ENCODE results near the gene SLC22A23.
A peak's percentile ranks its signal among the peaks of the same experiment; 100 is the strongest.

SLC22A23 gene

GRCh38 chr6:3467996-3468395 is 11.1 kb upstream of the SLC22A23 start:
- Histone ChIP-seq H3K36me3 (ENCODE audit: control insufficient read depth, insufficient read depth, low read length) (no peaks in the 10 kb centered on the region), H3K9me3 (ENCODE audit: control insufficient read depth, insufficient read depth, low read length) (no peaks in the 10 kb centered on the region), H3K9ac (ENCODE audit: low read depth, low read length) (no peak overlapping the region), H3K4me1 (ENCODE audit: control insufficient read depth, insufficient read depth, low read length) (no peaks in the 10 kb centered on the region), H3K4me3 (ENCODE audit: low read depth, low read length) (no peak overlapping the region), H3K27me3 (ENCODE audit: control insufficient read depth, insufficient read depth, low read length) (no peaks in the 10 kb centered on the region)

GRCh38 chr6:3466488-3467219 is 9.8 kb upstream of the SLC22A23 start:
- no peaks in the 10 kb centered on the region for H3K36me3 ChIP-seq (ENCODE audit: control insufficient read depth, insufficient read depth, low read length)
- no peaks in the 10 kb centered on the region for H3K4me1 ChIP-seq (ENCODE audit: control insufficient read depth, insufficient read depth, low read length)
- H3K9me3 ChIP-seq (ENCODE audit: control insufficient read depth, insufficient read depth, low read length) = no peaks in the 10 kb centered on the region
- no peak overlapping the region for H3K9ac ChIP-seq (ENCODE audit: low read depth, low read length)
- H3K27me3 ChIP-seq (ENCODE audit: control insufficient read depth, insufficient read depth, low read length) = no peaks in the 10 kb centered on the region
- no peak overlapping the region for H3K4me3 ChIP-seq (ENCODE audit: low read depth, low read length)

GRCh38 chr6:3460253-3460652 is 3.4 kb upstream of the SLC22A23 start:
- Histone ChIP-seq H3K4me1 (ENCODE audit: control insufficient read depth, insufficient read depth, low read length) (peaks cover 13% of the 10 kb centered on the region), H3K36me3 (ENCODE audit: control insufficient read depth, insufficient read depth, low read length) (no peaks in the 10 kb centered on the region), H3K9ac (ENCODE audit: low read depth, low read length) (no peak overlapping the region), H3K4me3 (ENCODE audit: low read depth, low read length) (no peak overlapping the region), H3K27me3 (ENCODE audit: control insufficient read depth, insufficient read depth, low read length) (peaks cover 7% of the 10 kb centered on the region), H3K9me3 (ENCODE audit: control insufficient read depth, insufficient read depth, low read length) (no peaks in the 10 kb centered on the region)

- Histone ChIP-seq H3K4me1 (ENCODE audit: control insufficient read depth, insufficient read depth, low read length) (peaks cover 20% of the 10 kb centered on the region), H3K27me3 (ENCODE audit: control insufficient read depth, insufficient read depth, low read length) (peaks cover 21% of the 10 kb centered on the region), H3K4me3 (ENCODE audit: low read depth, low read length) (no peak overlapping the region)
Measured at GRCh38 chr6:3458706-3459421, 2.0 kb upstream of the SLC22A23 start.

GRCh38 chr6:3457710-3458602 is 1.1 kb upstream of the SLC22A23 start:
- H3K9me3 ChIP-seq (ENCODE audit: control insufficient read depth, insufficient read depth, low read length) = no peaks in the 10 kb centered on the region
- peaks cover 26% of the 10 kb centered on the region for H3K27me3 ChIP-seq (ENCODE audit: control insufficient read depth, insufficient read depth, low read length)
- peaks cover 24% of the 10 kb centered on the region for H3K4me1 ChIP-seq (ENCODE audit: control insufficient read depth, insufficient read depth, low read length)
- peak overlapping the region; percentile 72 for H3K4me3 ChIP-seq (ENCODE audit: low read depth, low read length)
- peak overlapping the region; percentile 26 for H3K9ac ChIP-seq (ENCODE audit: low read depth, low read length)
- H3K36me3 ChIP-seq (ENCODE audit: control insufficient read depth, insufficient read depth, low read length) = no peaks in the 10 kb centered on the region

More at GRCh38 chr6:3458706-3459421, 2.0 kb upstream of the SLC22A23 start:
- no peaks in the 10 kb centered on the region for H3K36me3 ChIP-seq (ENCODE audit: control insufficient read depth, insufficient read depth, low read length)
- no peaks in the 10 kb centered on the region for H3K9me3 ChIP-seq (ENCODE audit: control insufficient read depth, insufficient read depth, low read length)
- H3K9ac ChIP-seq (ENCODE audit: low read depth, low read length) = no peak overlapping the region

- Histone ChIP-seq H3K4me1 (ENCODE audit: control insufficient read depth, insufficient read depth, low read length) (peaks cover 24% of the 10 kb centered on the region), H3K9me3 (ENCODE audit: control insufficient read depth, insufficient read depth, low read length) (no peaks in the 10 kb centered on the region), H3K27me3 (ENCODE audit: control insufficient read depth, insufficient read depth, low read length) (peaks cover 26% of the 10 kb centered on the region), H3K9ac (ENCODE audit: low read depth, low read length) (no peak overlapping the region), H3K4me3 (ENCODE audit: low read depth, low read length) (peak overlapping the region; percentile 60), H3K36me3 (ENCODE audit: control insufficient read depth, insufficient read depth, low read length) (no peaks in the 10 kb centered on the region)
Measured at GRCh38 chr6:3456395-3456897, 404 bp downstream of the SLC22A23 start.

- Histone ChIP-seq H3K36me3 (ENCODE audit: control insufficient read depth, insufficient read depth, low read length) (no peaks in the 10 kb centered on the region), H3K9me3 (ENCODE audit: control insufficient read depth, insufficient read depth, low read length) (no peaks in the 10 kb centered on the region), H3K27me3 (ENCODE audit: control insufficient read depth, insufficient read depth, low read length) (peaks cover 26% of the 10 kb centered on the region), H3K4me3 (ENCODE audit: low read depth, low read length) (peak overlapping the region; percentile 60), H3K9ac (ENCODE audit: low read depth, low read length) (peak overlapping the region; percentile 1), H3K4me1 (ENCODE audit: control insufficient read depth, insufficient read depth, low read length) (peaks cover 24% of the 10 kb centered on the region)
Measured at GRCh38 chr6:3455569-3456394, 1.1 kb downstream of the SLC22A23 start.

- Histone ChIP-seq H3K4me1 (ENCODE audit: control insufficient read depth, insufficient read depth, low read length) (peaks cover 24% of the 10 kb centered on the region), H3K36me3 (ENCODE audit: control insufficient read depth, insufficient read depth, low read length) (no peaks in the 10 kb centered on the region), H3K4me3 (ENCODE audit: low read depth, low read length) (peak overlapping the region; percentile 60), H3K9me3 (ENCODE audit: control insufficient read depth, insufficient read depth, low read length) (no peaks in the 10 kb centered on the region), H3K9ac (ENCODE audit: low read depth, low read length) (peak overlapping the region; percentile 1), H3K27me3 (ENCODE audit: control insufficient read depth, insufficient read depth, low read length) (peaks cover 26% of the 10 kb centered on the region)
Measured at GRCh38 chr6:3455147-3455568, 1.7 kb downstream of the SLC22A23 start.

GRCh38 chr6:3454273-3455010 is 2.4 kb downstream of the SLC22A23 start:
- H3K4me3 ChIP-seq (ENCODE audit: low read depth, low read length) = peak overlapping the region; percentile 60
- peaks cover 26% of the 10 kb centered on the region for H3K27me3 ChIP-seq (ENCODE audit: control insufficient read depth, insufficient read depth, low read length)
- no peaks in the 10 kb centered on the region for H3K36me3 ChIP-seq (ENCODE audit: control insufficient read depth, insufficient read depth, low read length)
- H3K9me3 ChIP-seq (ENCODE audit: control insufficient read depth, insufficient read depth, low read length) = no peaks in the 10 kb centered on the region
- H3K9ac ChIP-seq (ENCODE audit: low read depth, low read length) = no peak overlapping the region
- peaks cover 22% of the 10 kb centered on the region for H3K4me1 ChIP-seq (ENCODE audit: control insufficient read depth, insufficient read depth, low read length)

- peaks cover 16% of the 10 kb centered on the region for H3K4me1 ChIP-seq (ENCODE audit: control insufficient read depth, insufficient read depth, low read length)
- H3K9me3 ChIP-seq (ENCODE audit: control insufficient read depth, insufficient read depth, low read length) = no peaks in the 10 kb centered on the region
- H3K9ac ChIP-seq (ENCODE audit: low read depth, low read length) = no peak overlapping the region
- H3K4me3 ChIP-seq (ENCODE audit: low read depth, low read length) = peak overlapping the region; percentile 60
- no peaks in the 10 kb centered on the region for H3K36me3 ChIP-seq (ENCODE audit: control insufficient read depth, insufficient read depth, low read length)
- peaks cover 26% of the 10 kb centered on the region for H3K27me3 ChIP-seq (ENCODE audit: control insufficient read depth, insufficient read depth, low read length)
Measured at GRCh38 chr6:3453413-3454272, 3.2 kb downstream of the SLC22A23 start.
